ENCODE results near the gene KCTD21.
"Not testable (repeated sequence)": the region's sequence is repeated elsewhere in the genome, so short reads cannot be mapped to it uniquely, and the experiment has no call there.

Gene KCTD21

DNA sequence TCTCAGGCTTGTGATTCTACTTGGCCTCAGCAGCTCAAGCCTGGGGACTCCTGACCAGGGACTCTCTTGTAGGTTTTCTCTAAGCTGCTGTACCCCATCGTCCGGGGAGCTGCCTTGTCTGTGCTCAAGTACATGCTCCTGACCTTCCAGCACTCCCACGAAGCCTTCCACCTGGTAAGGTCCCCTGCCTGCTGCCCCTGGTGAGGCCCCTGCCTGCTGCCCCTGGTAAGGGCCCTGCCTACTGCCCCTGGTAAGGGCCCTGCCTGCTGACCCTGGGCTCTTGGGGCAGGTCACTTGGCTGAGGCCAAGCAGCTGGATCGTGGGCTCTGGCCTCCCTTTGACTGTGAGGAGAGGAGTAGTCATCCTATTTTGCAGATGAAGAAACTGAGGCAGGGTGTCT lies 11.6 kb upstream of the KCTD21 start:
- no peak for DNase-seq

DNA sequence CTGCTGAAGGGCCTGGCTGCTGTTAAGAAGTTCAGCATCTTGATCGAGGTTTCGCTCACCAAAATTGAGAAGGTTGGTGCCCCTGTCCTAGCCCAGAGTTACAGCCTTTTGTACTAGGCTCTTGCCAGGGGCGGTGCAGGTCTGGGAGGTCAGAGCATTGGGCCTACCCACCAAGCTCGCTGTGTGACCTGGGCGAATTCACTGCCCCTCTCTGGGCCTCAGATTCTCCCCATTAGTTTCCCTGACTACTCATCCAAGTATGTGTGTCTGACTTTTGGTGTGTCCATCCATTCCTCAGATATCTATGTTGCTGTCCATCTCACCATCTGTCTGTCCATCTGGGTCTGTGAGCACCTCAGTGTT lies 11.2 kb upstream of the KCTD21 start:
- DNase-seq = no peak

DNA sequence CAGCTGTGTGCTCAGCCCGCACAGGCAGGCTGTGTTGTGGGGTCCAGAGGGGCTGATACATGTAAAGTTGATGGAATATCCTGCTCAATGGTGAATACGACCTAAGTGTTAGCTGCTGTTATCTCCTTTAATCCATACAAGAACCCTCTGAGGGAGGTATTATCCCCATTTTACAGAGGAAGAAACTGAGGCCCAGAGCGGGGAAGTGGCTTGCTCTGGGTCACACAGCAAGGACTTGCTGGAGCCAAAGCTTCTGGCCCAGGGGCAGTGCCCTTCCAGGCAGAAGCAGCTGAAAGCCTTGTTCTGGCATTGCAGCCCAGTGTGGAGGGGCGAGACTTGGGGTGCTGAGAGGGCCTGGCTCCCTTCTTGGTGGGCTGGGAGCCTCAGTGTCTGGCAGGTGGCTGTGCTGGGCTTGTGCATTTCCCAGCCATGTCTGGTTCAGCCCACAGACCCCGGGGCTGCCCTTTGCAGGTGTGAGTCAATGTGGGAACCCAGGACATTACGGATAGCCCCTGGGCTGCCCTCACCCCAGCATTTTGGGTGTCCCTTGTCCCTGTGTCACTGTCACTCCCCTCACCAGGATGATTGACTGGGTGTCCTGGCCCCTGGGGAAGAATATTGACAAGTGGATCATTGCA lies 10.7 kb upstream of the KCTD21 start:
- DNase-seq = no peak

DNA sequence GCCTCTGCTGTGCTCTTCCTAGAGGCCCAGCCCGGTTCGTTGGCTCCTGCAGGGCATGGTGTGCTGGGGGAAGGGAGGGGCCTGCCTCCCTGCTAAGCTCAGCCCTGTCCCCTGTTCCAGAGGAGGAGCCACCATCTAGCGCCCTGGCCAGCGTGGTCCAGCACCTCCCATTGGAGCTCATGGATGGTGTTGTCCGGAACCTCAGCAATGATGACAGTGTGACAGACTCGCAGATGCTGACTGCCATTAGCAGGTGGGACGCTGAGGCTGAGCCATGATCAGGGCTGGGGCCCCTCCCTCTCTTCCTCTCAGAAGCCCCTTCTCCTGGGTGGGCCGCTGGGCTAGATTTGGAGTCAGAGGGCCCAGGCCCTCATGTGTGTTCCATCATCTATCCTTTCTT lies 9.4 kb upstream of the KCTD21 start:
- DNase-seq = no peak

DNA sequence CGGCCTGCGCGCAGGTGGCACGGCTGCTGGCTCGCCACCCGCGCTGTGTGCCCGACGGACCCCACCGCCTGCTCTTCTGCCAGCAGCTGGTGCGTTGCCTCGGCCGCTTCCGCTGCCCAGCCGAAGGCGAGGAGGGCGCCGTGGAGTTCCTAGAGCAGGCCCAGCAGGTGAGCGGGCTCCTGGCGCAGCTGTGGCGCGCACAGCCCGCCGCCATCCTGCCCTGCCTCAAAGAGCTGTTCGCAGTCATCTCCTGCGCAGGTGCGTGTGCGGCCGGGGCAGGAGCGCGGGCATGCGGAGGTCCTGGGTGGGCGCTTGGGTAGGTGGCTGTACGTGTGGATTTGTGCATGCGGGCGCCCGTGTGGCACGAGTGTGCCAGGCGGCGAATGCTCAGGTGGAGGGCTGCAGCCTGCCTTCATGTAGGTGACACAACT lies 8.2 kb upstream of the KCTD21 start:
- DNase-seq = no peak

DNA sequence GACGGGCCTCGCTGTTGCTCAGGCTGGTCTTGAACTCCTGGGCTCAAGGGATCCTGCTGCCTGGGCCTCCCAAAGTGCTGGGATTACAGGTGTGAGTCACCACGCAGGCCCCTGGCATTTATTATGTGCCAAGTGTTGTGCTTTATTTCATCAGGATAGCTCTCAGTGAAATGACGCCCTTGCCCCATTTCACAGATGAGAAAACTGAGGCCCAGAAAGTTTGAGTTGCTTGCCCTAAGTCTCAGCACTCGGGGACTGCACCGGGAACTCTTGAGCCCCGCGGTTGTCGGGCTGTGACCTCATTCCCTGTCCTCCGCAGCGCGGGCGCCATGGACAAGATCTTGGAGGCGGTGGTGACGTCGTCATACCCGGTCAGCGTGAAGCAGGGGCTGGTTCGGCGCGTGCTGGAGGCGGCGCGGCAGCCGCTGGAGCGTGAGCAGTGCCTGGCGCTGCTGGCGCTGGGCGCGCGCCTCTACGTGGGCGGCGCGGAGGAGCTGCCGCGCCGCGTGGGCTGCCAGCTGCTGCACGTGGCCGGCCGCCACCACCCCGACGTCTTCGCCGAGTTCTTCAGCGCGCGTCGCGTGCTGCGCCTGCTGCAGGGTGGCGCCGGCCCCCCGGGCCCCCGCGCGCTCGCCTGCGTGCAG lies 7.6 kb upstream of the KCTD21 start:
- DNase-seq = no peak

DNA sequence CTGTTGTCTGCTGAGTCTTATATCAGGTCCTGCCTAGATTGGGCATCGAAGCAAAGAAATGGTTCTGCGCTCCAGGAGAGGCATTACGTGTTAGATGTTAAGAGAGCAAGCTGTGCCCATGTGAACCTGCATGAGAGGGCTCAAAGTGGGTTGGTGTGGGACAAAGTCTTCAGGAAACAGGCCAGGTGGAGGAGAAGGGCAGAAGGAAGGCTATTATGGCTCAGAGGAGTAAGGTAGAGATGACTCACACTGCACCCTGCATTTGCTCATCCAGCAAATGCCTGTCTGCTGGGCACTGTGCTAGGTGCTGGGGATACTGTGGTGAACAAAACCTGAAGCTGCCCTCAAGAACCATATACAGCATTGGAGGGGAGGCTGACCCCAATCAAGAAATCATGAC lies 6.1 kb upstream of the KCTD21 start:
- DNase-seq = no peak

DNA sequence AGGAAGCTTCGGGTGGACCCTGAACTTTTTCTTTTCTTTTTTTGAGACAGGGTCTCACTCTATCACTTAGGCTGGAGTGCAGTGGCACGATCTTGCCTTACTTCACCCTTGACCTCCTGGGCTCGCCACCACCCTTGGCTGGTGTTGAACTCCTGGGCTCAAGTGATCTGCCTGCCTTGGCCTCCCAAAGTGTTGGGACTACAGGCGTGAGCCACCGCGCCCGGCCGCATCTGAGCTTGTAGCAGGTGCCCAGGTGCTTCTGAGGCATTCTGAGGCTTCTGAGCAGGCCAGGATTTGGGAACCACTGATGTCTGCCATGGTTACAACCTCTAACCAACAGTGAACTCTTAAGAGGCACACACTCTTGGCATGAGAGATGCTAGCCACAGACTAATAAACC lies 5.4 kb upstream of the KCTD21 start:
- no peak for DNase-seq

DNA sequence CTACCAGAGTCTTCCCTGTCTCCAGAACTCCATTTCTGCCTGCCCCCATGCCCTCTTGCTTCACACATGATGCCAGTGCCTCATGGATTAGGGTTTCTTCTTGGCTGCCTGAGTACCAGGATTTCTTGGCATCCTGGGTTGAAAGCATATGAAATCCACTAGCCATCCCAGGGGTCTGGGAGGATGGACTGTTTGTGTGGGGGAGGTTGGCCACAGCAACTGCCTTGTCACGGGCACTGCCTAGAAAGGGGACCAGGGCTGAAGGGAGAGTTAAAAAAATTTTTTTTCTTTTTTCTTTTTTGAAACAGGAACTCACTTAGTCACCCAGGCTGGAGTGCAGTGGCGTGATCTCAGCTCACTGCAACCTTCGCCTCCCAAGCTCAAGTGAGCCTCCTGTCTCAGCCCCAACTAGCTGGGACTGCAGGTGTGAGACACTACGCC lies 4.5 kb upstream of the KCTD21 start:
- no peak for DNase-seq

DNA sequence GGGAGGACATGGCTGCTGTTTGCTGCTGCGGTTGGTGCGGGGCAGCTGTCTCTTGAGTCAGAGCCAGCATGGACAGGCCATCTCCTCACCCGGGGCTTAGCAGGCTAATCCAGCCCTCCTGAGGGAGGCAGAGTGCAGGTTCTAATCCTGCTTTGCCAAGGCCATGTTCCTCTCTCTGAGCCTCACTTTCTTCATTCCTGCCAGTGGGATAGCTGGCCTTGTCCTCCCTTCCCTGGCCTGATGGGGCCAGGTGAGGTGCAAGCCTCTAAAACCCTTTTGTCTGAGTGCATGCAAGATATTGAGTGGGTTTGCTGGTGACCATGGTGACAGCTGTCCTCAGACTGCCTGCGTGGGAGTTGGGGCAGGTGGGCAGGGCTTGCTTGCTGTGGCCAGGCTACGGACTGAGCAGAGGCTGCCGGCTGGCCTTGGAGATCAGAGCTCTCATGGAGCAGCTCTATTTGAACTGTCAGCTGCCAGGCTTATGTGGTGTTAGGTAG lies 3.8 kb upstream of the KCTD21 start:
- no peak for DNase-seq

DNA sequence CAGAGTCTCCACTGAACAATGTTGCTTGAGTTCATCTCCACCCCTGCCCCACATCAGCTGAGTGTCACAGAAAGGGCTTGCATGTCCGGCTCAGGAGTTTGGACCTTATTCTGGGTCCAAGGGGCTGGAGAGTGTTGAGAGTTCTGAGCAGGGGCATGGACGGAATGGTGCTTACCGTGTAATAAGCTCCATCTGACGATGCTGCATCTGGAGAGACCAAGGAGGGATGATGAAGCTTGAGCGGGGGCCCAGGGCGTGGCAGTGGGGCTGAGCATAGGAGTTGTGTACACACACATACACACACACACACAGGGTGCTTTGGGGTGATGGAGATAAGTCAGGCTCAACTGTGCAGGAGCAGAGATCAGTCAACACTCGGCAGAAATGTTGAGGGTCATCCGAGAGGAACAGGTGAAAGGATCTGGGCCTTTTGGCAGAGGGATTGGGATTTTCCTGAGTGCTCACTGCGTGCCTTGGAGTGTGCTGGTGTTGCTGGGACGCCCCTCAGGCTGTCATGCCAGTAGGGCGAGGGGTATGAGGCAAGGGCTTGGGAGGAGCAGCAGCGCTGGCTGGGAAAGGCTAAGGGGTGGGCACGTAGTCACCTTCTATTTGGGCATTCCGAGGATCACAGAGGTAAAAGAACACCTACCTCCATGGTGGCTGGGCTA lies 2.6 kb upstream of the KCTD21 start:
- no peak for DNase-seq

DNA sequence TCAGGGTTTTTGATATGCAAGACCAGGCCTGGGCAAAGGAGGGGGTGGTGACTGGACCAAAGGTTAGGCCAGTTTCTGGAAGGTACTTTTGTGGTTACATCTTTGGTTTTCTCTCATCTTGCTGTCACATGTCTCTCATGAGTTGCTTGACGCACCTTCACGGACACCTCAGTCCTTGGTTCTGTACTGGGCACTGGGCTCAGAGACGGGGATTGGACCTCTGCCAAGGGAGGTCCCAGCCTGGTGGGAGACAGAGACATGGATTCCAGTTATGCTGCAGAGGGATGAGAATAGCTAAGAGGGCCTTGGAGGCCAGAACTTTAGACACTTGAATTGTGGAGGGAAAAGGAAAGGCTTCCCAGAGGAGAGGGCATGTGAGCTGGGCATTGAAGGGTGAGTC lies 1.9 kb upstream of the KCTD21 start:
- no peak for DNase-seq

DNA sequence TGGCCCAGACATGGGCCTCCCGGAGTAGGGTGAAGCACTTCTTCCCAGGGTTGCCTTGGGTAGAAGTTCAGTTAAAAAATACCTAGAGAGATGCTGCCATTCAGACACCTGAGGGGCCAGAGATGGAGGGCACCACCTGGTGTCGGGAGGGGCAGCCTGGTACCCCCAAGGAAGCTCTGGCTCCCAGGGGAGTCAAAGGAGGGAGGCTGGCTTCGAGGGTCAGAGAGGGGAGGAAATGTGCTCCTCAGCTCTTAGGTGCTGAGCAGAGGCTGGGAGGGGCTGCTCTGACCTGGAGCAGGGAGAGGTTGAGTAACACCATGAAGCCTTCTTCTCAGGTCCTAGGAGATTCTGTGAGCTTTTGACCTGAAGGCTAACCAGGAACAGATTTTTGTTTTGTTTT lies 1.4 kb upstream of the KCTD21 start:
- DNase-seq = no peak

DNA sequence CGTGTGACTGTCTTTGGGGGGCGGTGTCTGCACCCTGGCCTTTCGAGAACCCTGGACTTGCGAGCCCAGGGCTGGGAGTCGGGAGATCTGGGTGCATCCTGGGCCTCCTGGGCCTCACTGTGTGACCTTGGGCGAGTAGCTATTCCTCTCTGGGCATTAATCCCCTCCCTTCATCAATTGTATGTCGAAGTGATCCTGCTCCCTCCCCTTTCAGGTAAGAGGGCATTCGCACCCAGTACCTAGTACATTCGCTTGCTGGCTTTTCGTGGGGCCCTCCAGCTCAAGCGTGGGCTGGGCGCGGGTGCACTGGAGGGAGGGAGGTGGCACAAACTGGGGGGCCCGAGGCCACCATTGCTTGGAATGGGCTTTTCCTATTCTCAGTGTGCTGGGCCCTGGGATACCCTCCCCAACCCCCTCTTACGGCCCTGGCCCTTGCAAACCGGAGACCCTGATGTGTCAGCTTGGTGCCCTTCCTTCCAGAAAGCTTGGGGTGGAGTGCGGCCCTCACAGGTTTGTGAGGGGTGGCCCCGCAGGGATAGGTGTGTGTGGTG lies 823 bp upstream of the KCTD21 start:
- no peak for DNase-seq

DNA sequence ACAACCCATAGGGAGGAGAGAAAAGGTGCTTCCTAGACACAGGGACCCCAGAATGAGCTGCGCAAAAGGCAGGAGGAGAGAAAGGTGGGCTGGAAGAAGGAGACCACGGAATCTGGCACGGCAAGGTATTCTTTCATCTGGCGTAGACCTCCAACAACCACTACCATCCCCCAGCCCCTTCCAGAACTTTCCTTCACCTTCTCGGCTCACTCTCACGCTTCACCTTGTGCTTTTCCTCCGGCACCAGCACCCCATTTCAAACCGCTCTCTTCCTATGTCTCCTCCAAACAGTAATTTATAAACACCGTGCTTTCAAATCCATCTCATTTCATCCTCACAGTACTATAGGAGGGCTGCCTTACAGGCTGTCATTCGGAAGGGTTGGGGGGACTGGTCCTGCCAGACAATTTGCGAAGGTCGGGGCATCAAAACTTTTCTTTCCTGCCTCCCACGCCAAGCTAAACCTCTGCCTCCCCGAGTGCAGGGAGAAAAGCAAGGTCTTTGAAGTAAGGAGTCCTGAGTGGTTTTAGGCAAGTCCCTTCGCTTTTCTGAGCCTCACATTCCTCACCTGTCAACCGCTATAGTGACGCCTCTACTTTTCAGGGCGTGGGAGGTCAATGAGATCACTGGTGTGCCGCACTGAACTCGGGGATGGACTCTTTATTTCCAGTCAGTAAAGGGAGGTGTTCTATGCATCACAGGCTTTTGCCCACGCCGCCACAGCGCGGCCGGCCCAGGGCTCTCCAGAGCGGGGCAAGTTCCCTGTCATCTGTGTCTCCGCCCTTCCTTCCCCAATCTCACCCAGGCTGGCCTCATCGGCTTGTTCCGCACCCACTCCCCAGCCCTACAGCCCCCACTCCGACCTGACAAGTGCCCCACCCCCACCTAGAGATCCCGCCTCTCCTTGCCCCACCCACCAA lies 800 bp downstream of the KCTD21 start:
- DNase-seq = peak; percentile 74 to 80

DNA sequence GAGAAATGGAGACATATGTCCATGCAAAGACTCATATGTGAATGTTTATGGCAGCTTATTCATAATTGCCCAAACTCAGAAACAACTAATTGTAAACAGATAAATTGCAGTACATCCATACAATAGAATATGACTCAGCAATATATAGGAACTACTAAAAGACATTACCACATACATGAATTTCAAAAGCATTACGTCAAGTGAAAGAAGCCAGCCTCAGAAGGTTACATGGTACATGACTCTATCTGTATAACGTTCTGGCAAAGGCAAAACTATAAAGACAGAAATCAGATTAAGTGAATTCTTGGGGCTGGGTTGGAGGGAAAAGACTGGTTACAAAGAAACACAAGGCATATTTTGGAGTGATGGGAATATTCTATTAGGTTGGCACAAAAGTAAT lies 7.2 kb downstream of the KCTD21 start:
- no peak for DNase-seq

DNA sequence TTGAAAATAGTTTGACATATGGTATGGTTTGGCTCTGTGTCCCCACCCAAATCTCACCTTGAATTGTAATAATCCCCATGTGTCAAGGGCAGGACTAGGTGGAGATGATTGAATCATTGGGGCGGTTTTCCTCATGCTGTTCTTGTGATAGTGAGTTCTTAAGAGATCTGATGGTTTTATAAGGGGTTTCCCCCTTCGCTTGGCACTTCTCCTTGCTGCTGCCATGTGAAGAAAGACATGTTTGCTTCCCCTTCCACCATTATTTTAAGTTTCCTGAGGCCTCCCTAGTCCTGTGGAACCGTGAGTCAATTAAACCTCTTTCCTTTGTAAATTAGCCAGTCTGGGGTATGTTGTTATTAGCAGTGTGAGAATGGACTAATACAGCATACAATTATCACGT lies 7.7 kb downstream of the KCTD21 start:
- no peak for DNase-seq

DNA sequence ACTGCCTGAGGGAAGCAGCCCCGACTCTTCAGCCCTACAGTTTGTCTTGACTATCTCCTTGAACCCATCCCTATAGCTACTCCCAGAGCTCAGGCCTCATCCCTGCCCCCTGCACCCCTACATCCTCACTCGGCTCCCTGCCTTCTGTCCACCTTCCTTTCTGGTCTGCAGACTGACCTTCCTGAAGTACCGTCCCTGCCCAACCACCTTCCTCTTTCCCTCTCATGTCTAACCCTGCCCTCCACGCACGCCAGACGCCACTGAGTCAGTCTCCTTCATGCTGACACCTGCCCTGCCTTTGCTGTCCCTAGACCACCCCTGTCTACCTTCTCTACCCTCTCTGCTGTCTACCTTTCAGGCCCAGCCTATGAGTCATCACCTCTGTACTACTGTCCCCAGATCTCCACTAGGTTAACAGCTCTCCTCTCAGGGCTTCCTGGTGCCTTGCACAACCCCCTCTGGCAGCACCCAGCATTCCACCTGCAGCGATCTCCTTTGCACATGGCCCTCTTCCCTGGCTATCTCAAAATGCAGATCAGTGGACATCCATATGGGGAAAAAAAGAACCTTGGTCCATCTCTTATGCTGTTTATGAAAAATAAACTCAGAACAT lies 8.9 kb downstream of the KCTD21 start:
- no peak for DNase-seq

DNA sequence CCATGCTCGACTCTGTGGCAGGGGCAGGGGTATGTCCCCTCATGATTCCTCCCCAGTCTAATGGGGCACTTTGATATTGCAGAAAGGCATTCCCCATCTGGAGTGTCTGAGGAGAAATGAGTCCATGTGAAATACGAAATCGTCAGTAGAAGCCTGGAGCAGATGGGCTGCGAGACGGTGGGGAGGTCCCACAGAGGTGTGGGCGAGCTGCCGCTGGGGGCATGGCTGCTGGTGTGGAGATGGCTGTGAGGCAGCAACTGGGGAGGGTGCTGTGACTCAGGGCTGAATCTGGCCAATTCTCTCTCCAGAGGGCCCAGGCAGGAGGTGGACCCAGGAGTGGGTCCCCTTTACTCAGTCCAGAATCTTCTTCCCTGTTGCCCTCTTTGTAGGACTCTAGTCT lies 11.2 kb downstream of the KCTD21 start:
- DNase-seq = no peak

DNA sequence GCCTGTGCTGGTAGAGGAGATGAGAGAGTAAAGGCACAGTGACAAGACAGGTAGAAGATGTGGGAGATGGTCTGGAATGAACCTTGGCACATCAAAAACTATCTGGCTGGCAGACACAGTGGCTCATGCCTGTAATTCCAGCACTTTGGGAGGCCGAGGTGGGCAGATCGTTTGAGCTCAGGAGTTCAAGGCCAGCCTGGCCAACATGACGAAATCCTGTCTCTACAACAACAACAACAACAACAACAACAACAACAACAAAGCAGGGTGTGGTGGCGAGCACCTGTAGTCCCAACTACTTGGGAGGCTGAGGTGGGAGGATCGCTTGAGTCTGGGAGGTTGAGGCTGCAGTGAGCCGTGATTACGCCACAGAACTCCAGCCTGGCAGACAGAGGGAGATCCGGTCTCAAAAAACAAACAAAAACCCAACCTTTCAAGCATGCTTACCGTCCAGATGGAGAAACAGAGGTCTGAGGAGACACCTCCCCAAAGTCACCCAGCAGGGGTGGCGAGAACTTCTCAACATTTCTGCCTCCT lies 11.8 kb downstream of the KCTD21 start:
- no peak for DNase-seq

DNA sequence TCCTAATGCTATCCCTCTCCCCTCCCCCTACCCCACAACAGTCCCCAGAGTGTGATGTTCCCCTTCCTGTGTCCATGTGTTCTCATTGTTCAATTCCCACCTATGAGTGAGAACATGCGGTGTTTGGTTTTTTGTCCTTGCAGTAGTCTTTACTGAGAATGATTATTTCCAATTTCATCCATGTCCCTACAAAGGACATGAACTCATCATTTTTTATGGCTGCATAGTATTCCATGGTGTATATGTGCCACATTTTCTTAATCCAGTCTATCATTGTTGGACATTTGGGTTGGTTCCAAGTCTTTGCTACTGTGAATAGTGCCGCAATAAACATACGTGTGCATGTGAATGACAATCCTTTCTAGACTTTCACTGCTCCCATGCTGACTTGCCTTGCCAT lies 12.6 kb downstream of the KCTD21 start:
- not testable (repeated sequence) for DNase-seq

DNA sequence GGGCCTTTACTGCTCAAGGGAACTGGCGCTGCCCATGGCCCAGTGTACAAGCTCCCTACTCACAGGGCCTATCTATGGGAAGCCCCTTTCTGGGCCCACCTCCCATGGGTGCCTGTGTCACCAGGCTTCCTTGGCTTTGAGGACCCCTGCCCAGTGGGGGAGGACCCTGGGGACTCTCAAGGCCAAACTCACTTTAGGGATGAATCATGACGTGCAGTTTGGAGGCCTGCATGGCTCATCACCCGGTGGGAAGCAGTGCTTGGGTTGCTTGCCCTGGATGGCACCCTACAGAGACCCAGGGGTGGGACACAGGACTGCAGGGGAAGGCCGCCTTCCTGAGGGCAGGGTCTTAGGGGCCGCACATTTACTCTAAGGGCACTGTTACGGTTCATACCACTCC lies 16.5 kb downstream of the KCTD21 start:
- DNase-seq = no peak
